Gastroesophageal sphincter (tissue), 4 donors: ENCODE measurements around the gene SLC17A9. TPM values are rescaled to one million over a fixed set of nuclear protein-coding genes. Genes with fewer than 3 reads are reported as not detected.

Experiments
- ATAC-seq: fragments of 150-250 bp; one replicate; pipeline ENCODE4 v1.9.1; 2016; ENCODE audit warnings: mild to moderate bottlenecking, moderate library complexity
- H3K27ac ChIP-seq, 4 donors: fragments of 200-600 bp; sonication (generic) in 3 of 4; 1 replicate in 3 of 4; 2 replicates in 1 of 4; pipeline ENCODE4 v1.5.1; 2016 to 2019
- H3K27me3 ChIP-seq: fragments of 200-600 bp; sonication (generic); one replicate; pipeline ENCODE4 v1.5.1; 2019
- H3K36me3 ChIP-seq, 2 donors: fragments of 200-600 bp; sonication (generic); one replicate each; pipeline ENCODE4 v1.5.1; 2019; ENCODE audit warnings: control low read depth in 1 of 2
- H3K4me1 ChIP-seq, 3 donors: fragments of 200-600 bp; sonication (generic); 1 replicate in 2 of 3; 2 replicates in 1 of 3; pipeline ENCODE4 v1.5.1; 2016 to 2019; ENCODE audit warnings: control low read depth in 2 of 3
- H3K4me3 ChIP-seq, 2 donors: fragments of 200-600 bp; sonication (generic); one replicate each; pipeline ENCODE4 v1.5.1; 2019; ENCODE audit warnings: mild to moderate bottlenecking in 1 of 2, moderate library complexity in 1 of 2
- H3K9me3 ChIP-seq, 3 donors: fragments of 200-600 bp; sonication (generic); one replicate each; pipeline ENCODE4 v1.5.1; 2017 to 2019; ENCODE audit warnings: control low read depth in 2 of 3
- CTCF ChIP-seq, 4 experiments: fragments of 200-600 bp in 2 of 4; fragments of 450-650 bp in 2 of 4; sonication (generic) in 1 of 4; IDR thresholded peaks; one replicate each; pipeline ENCODE4 v1.5.1; 2017 to 2019; ENCODE audit warnings: antibody characterized with exemption in 4 of 4, mild to moderate bottlenecking in 2 of 4, moderate library complexity in 2 of 4
- EP300 ChIP-seq: sonication (generic); formaldehyde crosslinking; IDR thresholded peaks from one replicate; pipeline ENCODE4 v1.6.1; 2017; ENCODE audit warnings: antibody characterized with exemption, mild to moderate bottlenecking
- POLR2A ChIP-seq, 2 donors: fragments of 450-650 bp; IDR thresholded peaks; one replicate each; pipeline ENCODE4 v1.6.1; 2017; ENCODE audit warnings: antibody characterized with exemption in 2 of 2, mild to moderate bottlenecking in 2 of 2, moderate library complexity in 1 of 2
- POLR2AphosphoS5 ChIP-seq: sonication (generic); formaldehyde crosslinking; IDR thresholded peaks from one replicate; pipeline ENCODE4 v1.6.1; 2017; ENCODE audit warnings: antibody characterized with exemption
- WGBS, 2 donors: methylation state at CpG; one replicate each; pipeline ENCODE4 v1.1.5; 2018; ENCODE audit warnings: low coverage in 1 of 2; 5-methylcytosine and 5-hydroxymethylcytosine counted together
- total RNA-seq, 4 donors: library from RNA; depleted of rRNA; stranded (reverse); fragments of >200 nt; gene quantifications; one replicate each; pipeline ENCODE4 v1.1.0, GENCODE V29; 2016

The SLC17A9 gene
- total RNA-seq, 4 donors from 2014 or later: 1.3 to 4.6 (median 2.8) TPM

GRCh38 chr20:62906647-62907375, 45.7 kb upstream of the SLC17A9 start:
- no peak for TF ChIP-seq CTCF (IDR thresholded peaks at IDR 0.05)
- TF ChIP-seq POLR2AphosphoS5: no peak
- TF ChIP-seq POLR2A (IDR thresholded peaks at IDR 0.05): no peak
- TF ChIP-seq EP300: no peak
- H3K27ac ChIP-seq: no peak overlapping the region

GRCh38 chr20:62907384-62908317, 44.9 kb upstream of the SLC17A9 start:
- Histone ChIP-seq H3K4me3 (no peak overlapping the region), H3K27me3 (no peaks in the 10 kb centered on the region), H3K9me3 (no peaks in the 10 kb centered on the region), H3K27ac (no peak overlapping the region), H3K4me1 (peaks cover 0 to 36% (median 0%) of the 10 kb centered on the region in 3 donors), H3K36me3 (peaks cover 0 to 100% of the 10 kb centered on the region in 2 donors)
- TF ChIP-seq POLR2A (IDR thresholded peaks at IDR 0.05) (no peak), EP300 (no peak), CTCF (IDR thresholded peaks at IDR 0.05) (peak in 1 of 4 experiments; percentile 33)
- ATAC-seq: no peak
- WGBS, 2 donors: 59 to 60% methylated on average over 11 to 13 of the region's 16 CpGs

More at GRCh38 chr20:62906647-62907375, 45.7 kb upstream of the SLC17A9 start:
- no peak overlapping the region for H3K4me3 ChIP-seq
- peaks cover 0 to 100% of the 10 kb centered on the region in 2 donors for H3K36me3 ChIP-seq
- no peaks in the 10 kb centered on the region for H3K27me3 ChIP-seq
- ATAC-seq: no peak
- H3K4me1 ChIP-seq: peaks cover 0 to 29% (median 0%) of the 10 kb centered on the region in 3 donors
- H3K9me3 ChIP-seq: no peaks in the 10 kb centered on the region
- 80 to 90% methylated on average over 9 to 20 of the region's 31 CpGs for WGBS, 2 donors

- peaks cover 0 to 46% (median 9%) of the 10 kb centered on the region in 3 donors for H3K4me1 ChIP-seq
- no peak overlapping the region for H3K27ac ChIP-seq
- ATAC-seq: no peak
- no peak for TF ChIP-seq CTCF (IDR thresholded peaks at IDR 0.05)
- TF ChIP-seq EP300: no peak
- TF ChIP-seq POLR2A (IDR thresholded peaks at IDR 0.05): no peak
- TF ChIP-seq POLR2AphosphoS5: no peak
- peaks cover 0 to 95% of the 10 kb centered on the region in 2 donors for H3K36me3 ChIP-seq
- no peaks in the 10 kb centered on the region for H3K9me3 ChIP-seq
- no peaks in the 10 kb centered on the region for H3K27me3 ChIP-seq
- H3K4me3 ChIP-seq: no peak overlapping the region
- WGBS, 2 donors: 71 to 80% methylated on average over 15 to 16 of the region's 18 CpGs
These were observed 43.3 kb upstream of the SLC17A9 start for GRCh38 chr20:62908971-62909791.

GRCh38 chr20:62910217-62910766, 42.2 kb upstream of the SLC17A9 start:
- H3K27me3 ChIP-seq: no peaks in the 10 kb centered on the region
- no peak for ATAC-seq
- 93 to 94% methylated on average over 4 to 8 of the region's 11 CpGs for WGBS, 2 donors
- no peak overlapping the region for H3K4me3 ChIP-seq
- no peak for TF ChIP-seq CTCF (IDR thresholded peaks at IDR 0.05)
- H3K4me1 ChIP-seq: peaks cover 3 to 57% (median 19%) of the 10 kb centered on the region in 3 donors
- no peak overlapping the region for H3K27ac ChIP-seq
- H3K36me3 ChIP-seq: peaks cover 0 to 84% of the 10 kb centered on the region in 2 donors
- H3K9me3 ChIP-seq: no peaks in the 10 kb centered on the region
